ENCODE measurements around the gene KDM5A.
"Not testable (repeated sequence)": the region's sequence is repeated elsewhere in the genome, so short reads cannot be mapped to it uniquely, and the experiment has no call there.

The KDM5A gene

GRCh38 chr12:389142-390096 is at the start of gene KDM5A:
KDM5A (minus strand) TSS chr12:389320; CDS start chr12:389091, 229 bp downstream.
- DNase-seq (ENCODE audit: low spot score), result peak; percentile 95

- not testable (repeated sequence) for DNase-seq (ENCODE audit: low spot score)
These were observed 46.6 kb upstream of the KDM5A start for GRCh38 chr12:435737-436136.

GRCh38 chr12:422526-422925 is 33.4 kb upstream of the KDM5A start:
- DNase-seq (ENCODE audit: low spot score), result no peak

- no peak for DNase-seq (ENCODE audit: low spot score)
These were observed 29.3 kb upstream of the KDM5A start for GRCh38 chr12:418432-418831.

- DNase-seq (ENCODE audit: low spot score), result no peak
These were observed 25.7 kb upstream of the KDM5A start for GRCh38 chr12:414859-415258.

- peak; percentile 64 for DNase-seq (ENCODE audit: low spot score)
These were observed 12.9 kb upstream of the KDM5A start for GRCh38 chr12:402029-402389.

- peak; percentile 95 for DNase-seq (ENCODE audit: low spot score)
These were observed 12.3 kb upstream of the KDM5A start, which contains the start of gene CCDC77 for GRCh38 chr12:401235-402028. CCDC77 (plus strand) TSS chr12:401644; CDS start chr12:409384, 7,740 bp downstream.

- no peak for DNase-seq (ENCODE audit: low spot score)
These were observed 11.7 kb upstream of the KDM5A start for GRCh38 chr12:400828-401227.

GRCh38 chr12:388541-389141 is 479 bp downstream of the KDM5A start:
- peak; percentile 60 for DNase-seq (ENCODE audit: low spot score)

GRCh38 chr12:388012-388411 is 1.1 kb downstream of the KDM5A start:
- DNase-seq (ENCODE audit: low spot score), result peak; percentile 41

- peak; percentile 68 for DNase-seq (ENCODE audit: low spot score)
These were observed 2.5 kb downstream of the KDM5A start for GRCh38 chr12:386651-387050.

- DNase-seq (ENCODE audit: low spot score), result not testable (repeated sequence)
These were observed 18.2 kb downstream of the KDM5A start for GRCh38 chr12:370739-371485.

GRCh38 chr12:367972-368371 is 21.1 kb downstream of the KDM5A start:
- no peak for DNase-seq (ENCODE audit: low spot score)

- DNase-seq (ENCODE audit: low spot score), result no peak
These were observed 22.3 kb downstream of the KDM5A start for GRCh38 chr12:366820-367219.

GRCh38 chr12:359091-359490 is 30.0 kb downstream of the KDM5A start:
- no peak for DNase-seq (ENCODE audit: low spot score)

GRCh38 chr12:356276-356988 is 32.7 kb downstream of the KDM5A start:
- no peak for DNase-seq (ENCODE audit: low spot score)

GRCh38 chr12:351197-351596 is 37.9 kb downstream of the KDM5A start:
- not testable (repeated sequence) for DNase-seq (ENCODE audit: low spot score)

GRCh38 chr12:349625-350024 is 39.5 kb downstream of the KDM5A start:
- not testable (repeated sequence) for DNase-seq (ENCODE audit: low spot score)

- not testable (repeated sequence) for DNase-seq (ENCODE audit: low spot score)
These were observed 46.1 kb downstream of the KDM5A start for GRCh38 chr12:343036-343435.

- DNase-seq (ENCODE audit: low spot score), result no peak
These were observed 52.1 kb downstream of the KDM5A start for GRCh38 chr12:337039-337438.

GRCh38 chr12:334125-334524 is 55.0 kb downstream of the KDM5A start:
- DNase-seq (ENCODE audit: low spot score), result no peak
